ENCODE results near the gene CTLA4.

Gene CTLA4

DNA sequence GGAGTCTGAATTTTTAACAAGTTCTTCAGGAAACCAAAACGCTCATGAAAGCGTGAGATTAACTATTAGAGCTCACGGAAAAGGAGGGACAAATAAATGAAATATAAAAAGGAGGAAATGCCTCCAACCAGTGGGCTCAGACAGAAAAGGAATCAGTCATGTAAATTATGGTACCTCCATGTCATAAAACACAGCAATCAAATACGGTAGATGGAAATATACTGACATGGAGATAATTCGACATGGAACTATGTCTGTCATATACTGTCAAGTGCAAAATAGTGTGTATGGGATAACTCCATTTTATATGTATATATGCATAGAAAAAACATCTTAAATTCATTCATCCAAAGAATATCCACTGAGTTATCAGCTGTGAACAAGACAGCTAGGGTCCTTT is 25.9 kb upstream of the CTLA4 start:
- DNase-seq (ENCODE audit: insufficient read length, low spot score) (no peak), FAIRE-seq (no peak)
- TF ChIP-seq, protein P1, sequence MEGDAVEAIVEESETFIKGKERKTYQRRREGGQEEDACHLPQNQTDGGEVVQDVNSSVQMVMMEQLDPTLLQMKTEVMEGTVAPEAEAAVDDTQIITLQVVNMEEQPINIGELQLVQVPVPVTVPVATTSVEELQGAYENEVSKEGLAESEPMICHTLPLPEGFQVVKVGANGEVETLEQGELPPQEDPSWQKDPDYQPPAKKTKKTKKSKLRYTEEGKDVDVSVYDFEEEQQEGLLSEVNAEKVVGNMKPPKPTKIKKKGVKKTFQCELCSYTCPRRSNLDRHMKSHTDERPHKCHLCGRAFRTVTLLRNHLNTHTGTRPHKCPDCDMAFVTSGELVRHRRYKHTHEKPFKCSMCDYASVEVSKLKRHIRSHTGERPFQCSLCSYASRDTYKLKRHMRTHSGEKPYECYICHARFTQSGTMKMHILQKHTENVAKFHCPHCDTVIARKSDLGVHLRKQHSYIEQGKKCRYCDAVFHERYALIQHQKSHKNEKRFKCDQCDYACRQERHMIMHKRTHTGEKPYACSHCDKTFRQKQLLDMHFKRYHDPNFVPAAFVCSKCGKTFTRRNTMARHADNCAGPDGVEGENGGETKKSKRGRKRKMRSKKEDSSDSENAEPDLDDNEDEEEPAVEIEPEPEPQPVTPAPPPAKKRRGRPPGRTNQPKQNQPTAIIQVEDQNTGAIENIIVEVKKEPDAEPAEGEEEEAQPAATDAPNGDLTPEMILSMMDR (IDR thresholded peaks at IDR 0.05; ENCODE audit: insufficient read depth, missing control alignments) = no peak

DNA sequence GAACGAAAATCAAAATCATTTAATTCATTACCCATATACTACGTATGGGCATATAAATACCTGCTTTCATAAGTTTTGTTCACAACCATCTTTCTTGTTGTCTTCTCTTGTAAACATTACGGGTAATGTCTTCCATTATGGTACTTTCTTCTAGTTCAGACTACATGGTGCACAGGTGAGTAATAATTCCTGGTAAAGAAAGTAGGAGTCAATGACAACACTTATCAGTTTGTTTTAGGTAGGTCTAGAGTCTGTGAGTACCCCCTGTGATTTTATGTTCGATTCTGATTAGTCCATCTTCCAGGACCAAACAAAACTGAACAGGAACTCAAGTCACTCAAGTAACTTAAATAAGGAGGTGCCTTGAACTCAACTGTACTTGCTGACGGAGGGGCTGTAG is 25.2 kb upstream of the CTLA4 start:
- DNase-seq (ENCODE audit: insufficient read length, low spot score) (no peak), FAIRE-seq (no peak)
- TF ChIP-seq, protein P1 (IDR thresholded peaks at IDR 0.05; ENCODE audit: insufficient read depth, missing control alignments) = no peak

DNA sequence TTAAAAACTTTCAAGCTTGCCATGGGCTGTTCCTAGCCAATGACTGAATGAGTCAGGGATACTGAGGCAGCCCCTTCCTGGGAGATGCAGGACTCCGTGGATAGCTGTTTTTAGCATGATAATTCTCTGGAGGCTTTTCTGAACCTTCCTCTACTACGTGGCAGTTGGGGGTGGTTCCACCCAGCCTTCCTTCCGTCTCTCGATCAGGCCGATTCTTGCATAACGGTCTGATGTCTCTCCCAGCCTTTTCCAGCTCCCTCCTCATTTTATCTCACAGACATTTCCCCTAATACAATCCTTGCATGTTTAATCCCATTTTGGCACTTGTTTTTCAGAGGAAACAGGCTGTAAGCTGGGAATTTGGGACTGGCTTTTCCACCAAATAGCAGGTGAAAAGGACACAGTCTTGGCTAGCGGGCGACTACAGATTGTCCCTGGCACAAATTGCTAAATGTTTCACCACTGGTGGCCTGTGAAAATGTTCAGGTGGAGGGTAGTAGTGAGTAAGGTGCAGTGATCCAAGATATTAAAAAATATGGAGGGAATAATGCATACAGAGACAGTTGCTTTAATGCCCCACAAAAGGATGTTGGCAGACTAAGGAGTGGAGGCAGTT is 21.0 kb upstream of the CTLA4 start:
- DNase-seq (ENCODE audit: insufficient read length, low spot score) (no peak), FAIRE-seq (no peak)
- TF ChIP-seq, protein P1 (IDR thresholded peaks at IDR 0.05; ENCODE audit: insufficient read depth, missing control alignments) = no peak

DNA sequence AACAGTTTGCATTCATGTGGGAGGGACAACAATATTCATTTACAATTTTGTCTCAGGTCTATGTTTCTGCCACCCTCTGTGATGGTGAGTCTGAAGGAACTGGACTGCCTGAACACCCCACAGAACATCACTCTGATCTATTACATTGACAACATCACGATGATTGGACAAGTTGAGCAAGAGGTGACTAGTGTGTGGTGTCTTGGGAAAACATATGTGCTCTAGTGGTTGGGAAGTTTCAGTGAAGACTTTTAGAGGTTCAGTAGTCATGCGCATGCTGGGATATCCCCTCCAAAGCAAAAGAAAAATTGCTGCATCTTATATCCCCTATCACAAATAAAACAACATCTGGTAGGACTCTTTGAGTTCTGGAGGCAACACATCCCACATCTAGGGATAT is 18.6 kb upstream of the CTLA4 start:
- TF ChIP-seq, protein P1 (IDR thresholded peaks at IDR 0.05; ENCODE audit: insufficient read depth, missing control alignments) = no peak
- DNase-seq (ENCODE audit: insufficient read length, low spot score) = no peak

DNA sequence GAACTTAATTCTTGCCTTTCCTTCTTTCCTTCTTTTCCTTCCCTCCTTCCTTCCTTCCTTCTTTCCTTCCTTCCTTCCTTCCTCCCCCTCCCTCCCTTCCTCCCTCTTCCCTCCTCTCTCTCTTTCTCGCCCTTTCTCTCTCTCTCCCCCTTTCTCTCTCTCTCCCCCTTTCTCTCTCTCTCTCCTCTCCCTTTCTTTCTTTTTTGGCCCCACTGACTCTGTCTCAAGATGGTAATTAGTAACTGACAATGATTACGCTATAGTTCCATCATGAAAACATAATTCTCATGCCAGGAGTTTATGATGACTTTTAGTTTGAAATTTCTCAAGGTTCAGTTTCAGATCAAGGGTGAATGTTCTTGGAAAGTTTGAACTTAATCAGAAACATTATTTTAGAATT is 14.8 kb upstream of the CTLA4 start:
- FAIRE-seq = no peak
- TF ChIP-seq, protein P1 (IDR thresholded peaks at IDR 0.05; ENCODE audit: insufficient read depth, missing control alignments) = no peak
- DNase-seq (ENCODE audit: insufficient read length, low spot score) = no peak

More for the DNA sequence above, 18.6 kb upstream of the CTLA4 start:
- no peak for FAIRE-seq

DNA sequence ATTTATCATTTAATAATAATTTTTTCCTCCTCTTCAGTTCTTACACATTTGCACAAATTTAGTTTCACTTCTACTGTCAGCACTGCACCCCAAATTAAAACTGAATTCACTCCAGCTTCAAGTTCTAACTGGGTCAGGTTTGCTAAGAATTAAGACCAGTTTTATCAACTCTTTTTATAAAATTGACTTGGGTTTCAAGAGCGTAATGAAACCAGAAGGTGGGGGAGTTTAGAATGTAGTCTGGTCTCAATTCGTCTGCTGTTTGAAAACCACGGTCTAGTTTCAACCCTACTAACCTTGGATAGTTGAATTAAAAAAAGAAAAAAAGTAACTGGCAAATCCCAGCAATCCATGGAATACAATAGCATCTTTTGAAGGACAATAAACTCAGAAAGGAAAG is 14.3 kb upstream of the CTLA4 start:
- no peak for FAIRE-seq
- DNase-seq (ENCODE audit: insufficient read length, low spot score) = no peak
- TF ChIP-seq, protein P1 (IDR thresholded peaks at IDR 0.05; ENCODE audit: insufficient read depth, missing control alignments) = no peak

DNA sequence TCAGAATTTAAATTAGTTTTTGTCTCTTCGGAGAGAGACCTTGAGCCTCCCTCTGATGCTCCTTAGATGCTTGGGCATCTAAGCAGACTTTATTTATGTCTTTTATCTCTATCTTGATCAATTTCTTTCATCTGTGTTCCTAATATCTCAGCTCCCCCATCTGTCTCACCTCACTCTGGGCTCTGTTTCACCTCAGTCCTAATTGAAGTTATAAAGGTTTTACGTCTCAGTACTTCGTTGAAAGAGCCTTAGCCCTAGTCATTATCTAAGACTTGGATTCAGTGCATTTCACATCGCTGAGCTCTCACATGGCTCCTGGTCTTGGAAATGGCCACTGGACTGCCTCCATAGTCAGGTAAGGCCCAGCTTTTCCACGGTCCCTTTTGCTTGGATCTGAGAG is 13.8 kb upstream of the CTLA4 start:
- DNase-seq (ENCODE audit: insufficient read length, low spot score) (no peak), FAIRE-seq (no peak)
- TF ChIP-seq, protein P1 (IDR thresholded peaks at IDR 0.05; ENCODE audit: insufficient read depth, missing control alignments) = no peak
